T1000 (cell line): ENCODE measurements around the gene PTPRN2.
"Not testable (repeated sequence)": the region's sequence is repeated elsewhere in the genome, so short reads cannot be mapped to it uniquely, and the experiment has no call there.

Experiments
- DNase-seq: peaks from one replicate; lab custom pipeline; 2025; ENCODE audit warnings: mixed read lengths; lab: John Stamatoyannopoulos, UW

The PTPRN2 gene

GRCh38 chr7:157516911-157517781 is 1070.5 kb downstream of the PTPRN2 start:
- DNase-seq = no peak

DNA sequence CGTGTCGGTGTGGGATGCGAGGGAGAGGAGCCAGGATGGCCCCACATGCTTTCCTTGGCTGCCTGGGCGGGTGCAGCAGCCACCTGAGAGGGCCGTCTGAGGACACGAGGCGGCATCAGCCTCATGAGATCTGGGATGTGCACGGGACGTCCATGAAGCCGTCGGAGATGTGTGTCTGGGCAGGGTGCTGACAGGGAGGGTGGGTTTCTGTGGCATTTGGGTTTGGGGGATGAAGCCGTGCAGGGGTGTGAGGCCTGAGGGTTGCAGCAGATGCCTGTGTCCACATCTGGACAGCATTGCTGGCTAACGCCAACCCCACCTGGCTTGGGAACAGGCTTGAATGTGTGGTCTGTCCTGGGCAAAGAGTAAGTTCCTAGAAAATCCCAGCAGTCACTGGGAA is 1071.3 kb downstream of the PTPRN2 start:
- DNase-seq = no peak

GRCh38 chr7:157515342-157516041 is 1072.1 kb downstream of the PTPRN2 start:
- no peak for DNase-seq

GRCh38 chr7:157514746-157515145 is 1072.9 kb downstream of the PTPRN2 start:
- DNase-seq = no peak

GRCh38 chr7:157514306-157514705 is 1073.3 kb downstream of the PTPRN2 start:
- no peak for DNase-seq

- no peak for DNase-seq
These were observed 1073.9 kb downstream of the PTPRN2 start for GRCh38 chr7:157513682-157514081.

- no peak for DNase-seq
These were observed 1074.4 kb downstream of the PTPRN2 start for GRCh38 chr7:157513162-157513621.

GRCh38 chr7:157509226-157509625 is 1078.4 kb downstream of the PTPRN2 start:
- DNase-seq = no peak

DNA sequence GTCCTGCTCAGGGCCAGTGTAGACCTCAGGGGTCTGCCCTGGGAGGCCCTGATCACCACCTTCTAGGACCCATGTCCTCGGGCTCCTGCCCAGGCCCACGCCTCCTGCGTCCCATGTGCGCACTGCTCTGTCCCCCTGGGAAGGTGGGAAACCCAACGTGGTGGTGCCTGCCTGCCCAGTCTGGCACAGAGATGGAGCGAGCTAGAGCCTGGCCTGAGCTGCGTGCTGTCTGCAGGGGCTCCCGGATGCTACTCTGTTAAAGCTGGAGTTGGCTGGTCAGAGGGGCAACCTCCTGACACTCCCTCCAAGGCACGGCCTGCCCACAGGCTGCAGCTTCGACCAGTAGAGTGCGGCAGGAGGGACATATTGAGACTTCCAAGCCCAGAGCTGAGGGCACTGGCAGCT is 1079.1 kb downstream of the PTPRN2 start:
- no peak for DNase-seq

DNA sequence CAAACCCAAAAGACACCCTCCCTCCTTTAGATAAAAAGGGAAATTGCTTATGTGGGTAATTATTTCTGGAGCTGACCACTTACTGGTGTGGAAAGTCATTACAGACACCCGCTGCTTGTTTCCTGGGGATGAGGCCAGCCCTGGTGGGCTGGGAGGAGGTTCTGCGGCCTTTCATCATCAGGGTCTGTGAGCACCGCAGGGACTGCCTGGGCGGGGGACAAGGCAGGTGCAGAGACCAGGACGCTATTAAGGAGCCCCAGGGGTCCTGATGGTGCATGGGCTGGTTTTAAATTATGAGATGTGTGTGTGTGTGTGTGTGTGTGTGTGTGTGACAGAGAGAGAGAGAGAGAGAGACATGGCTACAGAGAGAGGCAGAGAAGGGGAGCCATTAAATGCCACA is 1079.6 kb downstream of the PTPRN2 start:
- DNase-seq = no peak

DNA sequence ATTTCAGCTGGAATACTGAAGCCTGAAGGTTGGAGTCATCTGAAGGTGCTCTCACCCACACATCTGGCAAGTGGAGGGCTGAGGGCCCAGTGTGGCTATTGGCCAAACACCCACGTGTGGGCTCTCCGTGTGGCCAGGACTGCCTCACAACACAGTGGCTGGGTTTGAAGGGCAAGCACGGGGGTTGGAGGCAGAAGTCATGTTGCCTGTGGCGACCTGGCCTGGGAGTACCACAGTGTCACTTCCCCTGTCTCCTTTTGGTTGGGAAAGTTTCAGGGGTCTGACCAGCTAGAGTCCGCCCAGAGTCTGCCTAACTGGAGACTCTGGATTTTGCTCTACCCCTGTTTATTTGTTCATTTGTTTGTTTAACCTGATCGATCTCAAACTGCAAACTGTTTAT is 1081.4 kb downstream of the PTPRN2 start:
- DNase-seq = no peak

DNA sequence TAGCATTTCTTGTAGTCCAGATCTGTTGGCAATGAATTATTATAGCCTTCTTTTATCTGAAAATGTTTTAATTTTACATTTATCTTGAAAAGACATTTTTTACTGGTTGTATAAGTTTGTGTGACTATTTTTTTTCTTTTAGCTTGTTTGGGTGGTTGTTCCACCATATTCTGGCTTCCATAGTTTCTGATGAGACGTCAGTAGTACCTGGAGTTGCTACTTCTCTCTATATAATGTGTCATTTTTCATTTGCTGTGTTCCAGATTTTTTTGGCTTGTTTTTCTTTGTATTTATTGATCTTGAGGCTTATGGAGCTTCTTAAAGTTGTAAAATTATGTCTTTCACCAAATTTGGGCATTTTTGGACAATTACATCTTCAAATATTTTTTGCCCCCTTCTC is 1082.0 kb downstream of the PTPRN2 start:
- DNase-seq = no peak

- no peak for DNase-seq
These were observed 1084.4 kb downstream of the PTPRN2 start for GRCh38 chr7:157503229-157503628.

DNA sequence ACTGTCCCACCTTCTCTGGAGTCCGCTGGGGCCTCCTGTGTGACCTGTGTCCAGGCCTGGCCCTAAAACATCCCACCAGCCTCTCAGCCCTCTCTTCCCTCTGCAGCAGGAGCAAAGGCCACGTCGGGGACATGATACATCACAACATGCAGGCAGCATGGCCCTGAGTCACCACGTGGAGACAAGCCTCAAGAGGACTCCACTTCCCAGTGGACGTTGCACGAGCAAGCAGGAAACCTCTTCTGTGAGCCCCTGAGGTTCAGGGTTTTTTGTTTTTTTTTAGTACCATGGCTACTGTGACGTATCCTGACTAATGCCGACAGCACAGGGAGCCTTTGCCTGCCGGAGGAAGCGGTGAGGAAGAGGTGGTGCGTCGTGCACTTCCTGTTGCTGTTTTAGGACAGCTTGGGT is 1084.9 kb downstream of the PTPRN2 start:
- DNase-seq = no peak

DNA sequence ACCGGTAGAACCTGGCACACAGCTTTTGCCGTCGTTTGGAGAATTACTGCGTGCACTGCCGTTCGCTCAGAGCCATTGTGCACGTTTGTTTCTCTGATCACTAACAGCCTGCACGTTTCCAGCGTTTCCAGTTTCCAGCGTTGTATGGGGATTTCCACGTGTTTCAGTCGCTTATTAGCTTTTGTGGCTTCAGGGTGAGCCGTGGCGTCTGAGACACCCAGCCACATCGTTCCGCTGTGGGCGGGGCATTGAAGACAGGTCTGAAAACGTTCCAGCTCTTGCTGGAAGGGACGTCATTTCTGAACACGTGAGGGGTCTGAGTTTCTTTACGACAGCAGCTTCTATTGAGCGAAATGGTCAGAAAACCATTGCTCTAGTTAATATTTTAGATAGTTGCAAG is 1086.0 kb downstream of the PTPRN2 start:
- no peak for DNase-seq

GRCh38 chr7:157500989-157501540 is 1086.6 kb downstream of the PTPRN2 start:
- not testable (repeated sequence) for DNase-seq

DNA sequence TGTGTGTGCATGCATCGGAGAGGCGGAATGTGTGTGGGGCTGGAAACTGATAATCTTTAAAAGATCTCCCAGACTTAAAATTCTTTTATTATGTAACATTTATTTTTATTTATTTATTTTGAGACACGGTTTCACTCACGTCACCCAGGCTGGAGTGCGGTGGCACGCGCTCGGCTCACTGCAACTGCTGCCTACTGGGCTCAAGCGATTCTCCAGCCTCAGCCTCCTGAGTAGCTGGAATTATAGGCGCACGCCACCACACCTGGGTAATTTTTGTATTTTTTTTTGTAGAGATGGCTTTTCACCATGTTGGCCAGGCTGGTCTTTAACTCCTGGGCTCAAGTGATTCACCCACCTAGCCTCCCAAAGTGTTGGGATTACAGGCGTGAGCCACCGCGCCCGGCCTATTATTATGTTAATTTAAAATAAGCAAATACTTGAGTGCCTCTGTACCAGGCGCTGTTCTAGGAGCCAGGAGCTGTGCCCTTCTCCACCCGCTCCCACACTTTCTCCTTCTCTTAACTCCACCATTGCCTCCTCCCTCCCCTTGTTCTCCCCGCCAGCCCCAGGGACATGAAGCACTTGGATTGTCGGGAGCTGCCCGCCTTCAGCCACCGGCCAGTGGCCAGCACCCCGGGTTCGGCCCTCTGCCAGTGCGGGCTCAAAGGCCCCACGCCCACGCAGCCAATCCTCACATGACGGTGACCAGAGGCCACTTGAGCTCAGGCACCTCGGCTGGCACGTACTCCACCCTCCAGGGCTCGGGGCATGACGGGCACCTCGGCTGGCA is 1087.3 kb downstream of the PTPRN2 start:
- no peak for DNase-seq

- DNase-seq = no peak
These were observed 1087.8 kb downstream of the PTPRN2 start for GRCh38 chr7:157499835-157500153.

- no peak for DNase-seq
These were observed 1088.3 kb downstream of the PTPRN2 start for GRCh38 chr7:157499121-157499834.

GRCh38 chr7:157498657-157499056 is 1089.0 kb downstream of the PTPRN2 start:
- DNase-seq = no peak
